Activated CD8-positive, alpha-beta memory T cell treated with anti-CD3 and anti-CD28 coated beads for 36 hours (primary cell): ENCODE results near the gene SEMA3B. TPM values are rescaled to one million over a fixed set of nuclear protein-coding genes. Genes with fewer than 3 reads are reported as not detected.

ENCODE experiments used
- CTCF ChIA-PET: fragments of 350-600 bp; sonication (Branson Sonifier 250); formaldehyde crosslinking; loops from one replicate; lab custom pipeline; 2021; ENCODE audit warnings: antibody characterized with exemption; lab: Charles Lee
- POLR2A ChIA-PET: fragments of 350-600 bp; sonication (Branson Sonifier 250); formaldehyde crosslinking; loops from one replicate; lab custom pipeline; 2021; ENCODE audit warnings: antibody characterized with exemption; lab: Charles Lee
- total RNA-seq, 2 experiments: library from RNA; stranded (reverse); gene quantifications; one replicate each; pipeline ENCODE4 v1.2.3, GENCODE V29; 2021

The SEMA3B gene
- total RNA-seq, 2 experiments from 2014 or later: 0.40 to 0.46 TPM

- POLR2A ChIA-PET: interaction anchor here (0.7 kb wide), 1 partner anchor 28 kb away, joined by 3 read pairs; no protein-coding TSS in a partner anchor
- CTCF ChIA-PET: interaction anchor here (0.7 to 6.6 kb wide), 15 partner anchors 9 to 80 kb away, joined by 3 to 53 read pairs (median 5); partner anchors contain the start of genes HYAL3, IFRD2, NAA80 and TUSC2
These were observed 5.6 kb downstream of the SEMA3B start for GRCh38 chr3:50274371-50275104.

GRCh38 chr3:50275141-50275995 is 6.4 kb downstream of the SEMA3B start:
- POLR2A ChIA-PET: interaction anchor here (0.7 to 1.2 kb wide), 2 partner anchors 29 kb away, joined by 3 read pairs; no protein-coding TSS in a partner anchor

GRCh38 chr3:50275996-50276761 is 7.2 kb downstream of the SEMA3B start:
- CTCF ChIA-PET: interaction anchor here (0.6 to 6.6 kb wide), 9 partner anchors 8 to 85 kb away, joined by 3 to 53 read pairs (median 5); partner anchors contain the start of genes GNAI2, GNAT1 and IFRD2
- POLR2A ChIA-PET: interaction anchor here (1.2 kb wide), 1 partner anchor 30 kb away, joined by 3 read pairs; no protein-coding TSS in a partner anchor

More at GRCh38 chr3:50275141-50275995, 6.4 kb downstream of the SEMA3B start:
- CTCF ChIA-PET: interaction anchor here (0.7 to 6.6 kb wide), 15 partner anchors 8 to 81 kb away, joined by 3 to 53 read pairs (median 5); partner anchors contain the start of genes GNAI2, IFRD2 and TUSC2

- ChIA-PET CTCF (interaction anchor here (0.7 to 3.4 kb wide), 5 partner anchors 30 to 86 kb away, joined by 3 to 13 read pairs (median 4); partner anchors contain the start of gene GNAT1), POLR2A (interaction anchor here (0.6 kb wide), 1 partner anchor 25 kb away, joined by 5 read pairs; no protein-coding TSS in a partner anchor)
These were observed 7.8 kb downstream of the SEMA3B start for GRCh38 chr3:50276762-50277101.

- ChIA-PET CTCF (interaction anchor here (0.6 to 2.1 kb wide), 5 partner anchors 10 to 86 kb away, joined by 3 to 7 read pairs (median 3); no protein-coding TSS in a partner anchor), POLR2A (interaction anchor here (0.9 to 1.5 kb wide), 2 partner anchors 14 to 42 kb away, joined by 3 to 4 read pairs; partner anchors contain the start of genes GNAI2 and IFRD2)
These were observed 9.4 kb downstream of the SEMA3B start for GRCh38 chr3:50278123-50278879.

- ChIA-PET POLR2A (interaction anchor here (0.5 to 1.5 kb wide), 3 partner anchors 13 to 44 kb away, joined by 3 to 6 read pairs (median 4); partner anchors contain the start of genes GNAI2 and IFRD2), CTCF (interaction anchor here (1.1 to 2.1 kb wide), 4 partner anchors 9 to 87 kb away, joined by 3 to 7 read pairs (median 4); no protein-coding TSS in a partner anchor)
These were observed 9.9 kb downstream of the SEMA3B start, which contains the start of gene LSMEM2 for GRCh38 chr3:50278880-50279224. Gene LSMEM2 (plus strand): TSS chr3:50279087. CDS start chr3:50279114, 27 bp downstream.

GRCh38 chr3:50279255-50280016 is 10.5 kb downstream of the SEMA3B start:
- CTCF ChIA-PET: interaction anchor here (1.1 to 1.5 kb wide), 3 partner anchors 9 to 87 kb away, joined by 3 to 6 read pairs (median 3); no protein-coding TSS in a partner anchor
- POLR2A ChIA-PET: interaction anchor here (0.5 to 1.5 kb wide), 6 partner anchors 13 to 601 kb away, joined by 3 to 6 read pairs (median 4); partner anchors contain the start of gene IFRD2

GRCh38 chr3:50284121-50284520 is 15.2 kb downstream of the SEMA3B start:
- ChIA-PET CTCF (interaction anchor here (1.0 to 1.9 kb wide), 3 partner anchors 8 to 90 kb away, joined by 3 to 8 read pairs (median 6); no protein-coding TSS in a partner anchor), POLR2A (interaction anchor here (1.1 kb wide), 1 partner anchor 17 kb away, joined by 3 read pairs; no protein-coding TSS in a partner anchor)

GRCh38 chr3:50286322-50287227 is 17.6 kb downstream of the SEMA3B start:
- ChIA-PET CTCF (interaction anchor here (1.6 kb wide), 1 partner anchor 12 kb away, joined by 5 read pairs; no protein-coding TSS in a partner anchor), POLR2A (no interaction called here)

- ChIA-PET CTCF (interaction anchor here (1.6 kb wide), 1 partner anchor 13 kb away, joined by 5 read pairs; no protein-coding TSS in a partner anchor), POLR2A (no interaction called here)
These were observed 18.3 kb downstream of the SEMA3B start for GRCh38 chr3:50287262-50287661.

GRCh38 chr3:50288387-50289007 is 19.6 kb downstream of the SEMA3B start:
- POLR2A ChIA-PET: interaction anchor here (0.6 to 1.5 kb wide), 2 partner anchors 8 to 10 kb away, joined by 3 to 4 read pairs; partner anchors contain the start of genes HYAL3 and NAA80

GRCh38 chr3:50289130-50289529 is 20.2 kb downstream of the SEMA3B start:
- CTCF ChIA-PET: interaction anchor here (0.7 to 1.7 kb wide), 3 partner anchors 9 to 14 kb away, joined by 4 to 5 read pairs (median 5); no protein-coding TSS in a partner anchor
- POLR2A ChIA-PET: interaction anchor here (0.6 to 1.5 kb wide), 2 partner anchors 9 to 10 kb away, joined by 3 to 4 read pairs; partner anchors contain the start of genes HYAL3 and NAA80

More at GRCh38 chr3:50288387-50289007, 19.6 kb downstream of the SEMA3B start:
- CTCF ChIA-PET: interaction anchor here (0.7 to 1.7 kb wide), 5 partner anchors 9 to 62 kb away, joined by 3 to 5 read pairs (median 3); partner anchors contain the start of gene LSMEM2

GRCh38 chr3:50290161-50290641 is 21.3 kb downstream of the SEMA3B start:
- ChIA-PET CTCF (interaction anchor here (1.5 to 1.6 kb wide), 2 partner anchors 15 to 64 kb away, joined by 4 to 5 read pairs; no protein-coding TSS in a partner anchor), POLR2A (no interaction called here)
